Upper lobe of right lung (tissue), 1 donor: ENCODE results near the gene ATP5F1D. TPM values are rescaled to one million over a fixed set of nuclear protein-coding genes. Genes with fewer than 3 reads are reported as not detected.

Experiments used
- ATAC-seq: fragments of 200-7000 bp; cut with Tn5 transposase; one replicate; pipeline ENCODE4 v1.9.1; 2020; ENCODE audit warnings: mild to moderate bottlenecking, moderate library complexity
- DNase-seq: peaks from one replicate; pipeline ENCODE4 v3.0.0-alpha.2; 2020
- H3K27ac ChIP-seq: fragments of 200-600 bp; one replicate; pipeline ENCODE4 v1.8.0; 2022
- H3K27me3 ChIP-seq: fragments of 200-600 bp; one replicate; pipeline ENCODE4 v1.8.0; 2022; ENCODE audit warnings: mild to moderate bottlenecking
- H3K36me3 ChIP-seq: fragments of 200-600 bp; one replicate; pipeline ENCODE4 v1.8.0; 2022
- H3K4me1 ChIP-seq: fragments of 200-600 bp; one replicate; pipeline ENCODE4 v1.8.0; 2022
- H3K4me3 ChIP-seq: fragments of 200-600 bp; one replicate; pipeline ENCODE4 v1.8.0; 2022; ENCODE audit warnings: mild to moderate bottlenecking
- H3K9me3 ChIP-seq: fragments of 200-600 bp; one replicate; pipeline ENCODE4 v1.8.0; 2022
- intact Hi-C: fragments of 100-400 bp; cut with DNase I; formaldehyde crosslinking; loops from one replicate; pipeline ENCODE4 v1.11.0; 2022
- total RNA-seq: library from RNA; stranded (reverse); fragmentation: NEBNext Ultra II Directional; extraction: Animal tissue kit (Norgen Biotek cat#: 25700); gene quantifications from one replicate; pipeline ENCODE4 v1.2.1, GENCODE V29; 2021
- TF ChIP-seq, protein P1 (sequence below): fragments of 200-600 bp; IDR thresholded peaks from one replicate; pipeline ENCODE4 v1.8.0; 2022; ENCODE audit warnings: antibody characterized with exemption
- donor health status: DM: no; HTN: yes; CAD: no; lungs with severe emphysema.

ATP5F1D gene
- total RNA-seq, 1 donor from 2014 or later = 126 TPM

DNA sequence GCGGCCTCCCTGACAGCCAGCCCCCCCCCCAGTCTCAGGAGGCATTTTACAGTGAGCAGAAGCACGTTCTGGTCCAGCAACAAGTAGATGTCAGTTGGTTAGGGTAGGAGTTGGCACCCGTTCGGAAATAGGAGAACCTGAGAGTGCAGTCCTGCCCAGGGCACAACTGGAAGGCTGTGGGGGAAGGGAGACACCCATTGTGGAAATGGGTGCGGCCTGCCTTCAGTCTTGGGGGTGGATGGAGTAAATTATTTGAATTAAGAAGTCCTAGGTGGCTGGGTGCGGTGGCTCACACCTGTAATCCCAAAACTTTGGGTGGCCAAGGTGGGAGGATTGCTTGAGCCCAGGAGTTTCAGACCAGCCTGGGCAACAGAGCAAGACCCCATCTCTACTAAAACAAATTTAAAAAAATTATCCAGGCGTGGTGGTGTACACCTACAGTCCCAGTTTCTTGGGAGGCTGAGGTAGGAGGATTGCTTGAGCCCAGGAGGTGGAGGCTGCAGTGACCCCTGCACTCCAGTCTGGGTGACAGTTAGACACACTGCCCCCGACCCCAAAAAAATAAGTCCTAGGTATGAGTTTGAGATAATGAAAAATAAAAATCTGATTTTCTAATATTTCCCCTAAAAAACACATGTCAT is 28.8 kb downstream of the ATP5F1D start:
- H3K27me3 ChIP-seq = no peaks in the 10 kb centered on the region
- H3K4me3 ChIP-seq = peak overlapping the region; percentile 69
- H3K27ac ChIP-seq = peak overlapping the region; percentile 95
- no peaks in the 10 kb centered on the region for H3K9me3 ChIP-seq
- H3K36me3 ChIP-seq = peaks cover 48% of the 10 kb centered on the region
- ATAC-seq (no peak), DNase-seq (no peak)
- TF ChIP-seq, protein P1, sequence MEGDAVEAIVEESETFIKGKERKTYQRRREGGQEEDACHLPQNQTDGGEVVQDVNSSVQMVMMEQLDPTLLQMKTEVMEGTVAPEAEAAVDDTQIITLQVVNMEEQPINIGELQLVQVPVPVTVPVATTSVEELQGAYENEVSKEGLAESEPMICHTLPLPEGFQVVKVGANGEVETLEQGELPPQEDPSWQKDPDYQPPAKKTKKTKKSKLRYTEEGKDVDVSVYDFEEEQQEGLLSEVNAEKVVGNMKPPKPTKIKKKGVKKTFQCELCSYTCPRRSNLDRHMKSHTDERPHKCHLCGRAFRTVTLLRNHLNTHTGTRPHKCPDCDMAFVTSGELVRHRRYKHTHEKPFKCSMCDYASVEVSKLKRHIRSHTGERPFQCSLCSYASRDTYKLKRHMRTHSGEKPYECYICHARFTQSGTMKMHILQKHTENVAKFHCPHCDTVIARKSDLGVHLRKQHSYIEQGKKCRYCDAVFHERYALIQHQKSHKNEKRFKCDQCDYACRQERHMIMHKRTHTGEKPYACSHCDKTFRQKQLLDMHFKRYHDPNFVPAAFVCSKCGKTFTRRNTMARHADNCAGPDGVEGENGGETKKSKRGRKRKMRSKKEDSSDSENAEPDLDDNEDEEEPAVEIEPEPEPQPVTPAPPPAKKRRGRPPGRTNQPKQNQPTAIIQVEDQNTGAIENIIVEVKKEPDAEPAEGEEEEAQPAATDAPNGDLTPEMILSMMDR = no peak
- peaks cover 78% of the 10 kb centered on the region for H3K4me1 ChIP-seq
- intact Hi-C loops = no loop called here

DNA sequence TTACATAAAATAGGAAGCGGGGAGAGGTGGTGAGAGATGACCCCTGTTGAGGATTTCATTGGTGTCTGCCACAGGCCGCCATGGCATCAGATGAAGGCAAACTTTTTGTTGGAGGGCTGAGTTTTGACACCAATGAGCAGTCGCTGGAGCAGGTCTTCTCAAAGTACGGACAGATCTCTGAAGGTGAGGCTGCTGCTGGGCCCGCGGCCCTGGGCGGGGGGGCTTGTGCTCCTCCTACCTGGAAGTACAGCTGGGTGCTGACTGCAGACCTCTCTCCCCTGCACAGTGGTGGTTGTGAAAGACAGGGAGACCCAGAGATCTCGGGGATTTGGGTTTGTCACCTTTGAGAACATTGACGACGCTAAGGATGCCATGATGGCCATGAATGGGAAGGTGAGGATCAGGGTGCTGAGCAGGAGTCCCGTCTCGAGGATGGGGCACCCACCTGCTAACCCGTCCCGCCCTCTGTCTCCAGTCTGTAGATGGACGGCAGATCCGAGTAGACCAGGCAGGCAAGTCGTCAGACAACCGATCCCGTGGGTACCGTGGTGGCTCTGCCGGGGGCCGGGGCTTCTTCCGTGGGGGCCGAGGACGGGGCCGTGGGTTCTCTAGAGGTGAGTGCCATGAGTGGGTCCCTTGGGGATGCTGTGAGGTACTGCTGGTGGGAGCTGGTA is 29.4 kb downstream of the ATP5F1D start:
- ATAC-seq (no peak), DNase-seq (no peak)
- peak overlapping the region; percentile 95 for H3K27ac ChIP-seq
- no peaks in the 10 kb centered on the region for H3K9me3 ChIP-seq
- intact Hi-C loops = no loop called here
- no peaks in the 10 kb centered on the region for H3K27me3 ChIP-seq
- H3K4me3 ChIP-seq = peak overlapping the region; percentile 69
- TF ChIP-seq, protein P1 = no peak
- H3K4me1 ChIP-seq = peaks cover 73% of the 10 kb centered on the region
- peaks cover 48% of the 10 kb centered on the region for H3K36me3 ChIP-seq

DNA sequence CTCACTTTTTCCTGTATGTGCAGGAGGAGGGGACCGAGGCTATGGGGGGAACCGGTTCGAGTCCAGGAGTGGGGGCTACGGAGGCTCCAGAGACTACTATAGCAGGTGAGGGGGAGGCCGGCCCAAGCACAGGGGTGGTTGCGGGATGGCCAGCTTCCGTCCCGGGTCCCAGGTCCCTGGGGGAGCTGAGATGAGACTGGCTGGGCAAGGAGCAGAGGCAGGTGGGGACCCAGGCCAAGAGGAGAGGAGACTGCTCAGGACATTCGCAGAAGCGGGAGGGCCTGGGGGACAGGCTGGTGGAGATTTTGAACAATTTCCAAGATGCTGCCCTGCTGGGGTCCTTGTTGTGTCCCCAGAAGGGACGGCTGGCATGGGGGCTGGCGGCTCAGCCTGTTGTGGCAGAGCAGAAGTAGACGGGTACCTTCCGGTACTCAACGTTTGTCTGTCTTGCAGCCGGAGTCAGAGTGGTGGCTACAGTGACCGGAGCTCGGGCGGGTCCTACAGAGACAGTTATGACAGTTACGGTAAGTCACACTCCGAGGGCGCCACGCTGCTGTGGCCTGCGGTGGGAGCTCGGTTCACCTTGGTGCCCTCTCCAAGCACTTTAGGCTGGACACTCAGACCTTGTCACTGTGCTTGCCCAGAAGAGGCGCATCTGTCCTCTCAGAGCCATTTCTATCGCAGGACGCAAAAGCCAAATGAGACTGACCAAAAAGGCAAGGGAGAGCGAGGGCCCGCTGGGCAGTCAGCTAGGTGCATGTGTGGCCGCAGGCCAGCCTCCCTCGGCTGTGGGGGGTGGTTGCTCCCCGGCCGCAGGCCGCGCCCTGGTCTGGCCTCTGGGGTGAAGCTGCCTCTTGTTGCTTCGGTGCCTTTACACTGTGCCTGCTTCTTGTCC is 30.2 kb downstream of the ATP5F1D start:
- intact Hi-C loops = no loop called here
- no peak for ATAC-seq
- TF ChIP-seq, protein P1 = no peak
- Histone ChIP-seq H3K27me3 (no peaks in the 10 kb centered on the region), H3K4me1 (peaks cover 76% of the 10 kb centered on the region), H3K4me3 (peak overlapping the region; percentile 69), H3K36me3 (peaks cover 48% of the 10 kb centered on the region), H3K9me3 (no peaks in the 10 kb centered on the region), H3K27ac (peak overlapping the region; percentile 30)
- no peak for DNase-seq

DNA sequence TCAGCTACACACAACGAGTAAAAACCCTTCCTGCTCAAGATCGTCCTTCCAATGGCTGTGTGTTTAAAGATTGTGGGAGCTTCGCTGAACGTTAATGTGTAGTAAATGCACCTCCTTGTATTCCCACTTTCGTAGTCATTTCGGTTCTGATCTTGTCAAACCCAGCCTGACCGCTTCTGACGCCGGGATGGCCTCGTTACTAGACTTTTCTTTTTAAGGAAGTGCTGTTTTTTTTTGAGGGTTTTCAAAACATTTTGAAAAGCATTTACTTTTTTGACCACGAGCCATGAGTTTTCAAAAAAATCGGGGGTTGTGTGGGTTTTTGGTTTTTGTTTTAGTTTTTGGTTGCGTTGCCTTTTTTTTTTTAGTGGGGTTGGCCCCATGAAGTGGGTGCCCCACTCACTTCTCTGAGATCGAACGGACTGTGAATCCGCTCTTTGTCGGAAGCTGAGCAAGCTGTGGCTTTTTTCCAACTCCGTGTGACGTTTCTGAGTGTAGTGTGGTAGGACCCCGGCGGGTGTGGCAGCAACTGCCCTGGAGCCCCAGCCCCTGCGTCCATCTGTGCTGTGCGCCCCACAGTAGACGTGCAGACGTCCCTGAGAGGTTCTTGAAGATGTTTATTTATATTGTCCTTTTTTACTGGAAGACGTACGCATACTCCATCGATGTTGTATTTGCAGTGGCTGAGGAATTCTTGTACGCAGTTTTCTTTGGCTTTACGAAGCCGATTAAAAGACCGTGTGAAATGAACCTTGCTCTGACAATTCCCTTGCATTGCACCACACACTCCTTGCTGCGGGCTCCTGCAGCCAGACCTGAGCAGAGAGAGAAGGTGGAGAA is 31.1 kb downstream of the ATP5F1D start:
- intact Hi-C loops = no loop called here
- Histone ChIP-seq H3K27ac (peak overlapping the region; percentile 4), H3K36me3 (peaks cover 52% of the 10 kb centered on the region), H3K4me3 (peak overlapping the region; percentile 69), H3K9me3 (no peaks in the 10 kb centered on the region), H3K4me1 (peaks cover 69% of the 10 kb centered on the region), H3K27me3 (no peaks in the 10 kb centered on the region)
- TF ChIP-seq, protein P1 = no peak
- ATAC-seq (no peak), DNase-seq (no peak)
